HG03135 (cell line): Measurements from ENCODE around the gene TUBB2A.

Source experiments
- ATAC-seq: cut with Tn5 transposase; IDR thresholded peaks from one replicate; pipeline ENCODE4 v1.9.1; 2021; ENCODE audit warnings: mild to moderate bottlenecking, moderate library complexity; ENCODE audit not compliant: unreplicated experiment

TUBB2A gene

DNA sequence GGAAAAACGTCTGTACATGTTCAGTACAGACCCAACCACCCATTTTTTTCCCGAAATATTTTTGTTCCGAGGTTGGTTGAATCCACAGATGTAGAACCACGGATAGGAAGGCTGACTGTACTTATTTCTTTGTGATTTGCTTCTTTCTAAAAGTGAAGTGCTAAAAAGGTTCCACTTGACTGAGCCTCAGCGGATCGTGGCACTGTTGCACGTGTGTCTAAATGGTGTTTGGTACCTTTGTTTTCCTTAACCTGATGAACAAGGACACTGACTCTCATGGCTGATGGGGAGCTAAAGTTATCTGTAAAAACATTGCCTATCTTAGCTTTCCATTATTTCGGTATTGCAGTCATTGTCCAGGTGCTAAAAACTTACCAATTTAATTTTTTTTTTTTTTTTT lies 32.7 kb downstream of the TUBB2A start:
- ATAC-seq: no peak

DNA sequence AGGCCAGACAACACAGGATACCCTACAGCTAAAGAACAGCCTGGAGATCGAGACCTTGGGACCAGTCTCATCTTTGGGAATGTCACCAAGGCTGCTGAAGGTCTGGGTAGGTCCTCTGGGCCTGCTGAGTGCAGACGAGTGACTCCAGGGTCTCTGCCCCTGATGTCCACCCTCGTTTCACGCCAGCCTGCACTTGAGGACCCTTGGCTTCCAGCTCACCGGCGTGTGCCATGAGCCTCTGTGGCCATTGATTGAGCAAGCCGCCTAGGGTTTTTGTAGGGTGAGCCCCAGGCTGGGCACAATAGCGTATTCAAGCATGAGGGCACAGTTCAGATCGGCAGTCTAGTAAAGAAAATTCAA lies 34.5 kb downstream of the TUBB2A start:
- no peak for ATAC-seq

DNA sequence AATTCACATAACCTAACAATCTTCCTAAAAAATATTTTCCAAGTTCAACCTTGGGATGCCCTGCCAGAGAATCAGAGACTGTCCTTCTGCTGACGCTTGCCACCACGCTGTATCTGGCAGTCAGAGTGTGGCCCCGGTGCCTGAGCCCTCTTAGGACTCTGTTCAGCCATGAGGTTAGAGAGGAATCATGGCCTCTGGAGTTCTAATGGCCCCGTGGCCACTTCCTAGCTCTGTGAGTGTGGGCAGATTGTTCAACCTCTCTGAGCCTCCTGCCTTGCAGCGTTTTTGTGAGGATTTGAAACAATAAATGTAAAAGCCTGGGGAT lies 36.6 kb downstream of the TUBB2A start:
- ATAC-seq: no peak

DNA sequence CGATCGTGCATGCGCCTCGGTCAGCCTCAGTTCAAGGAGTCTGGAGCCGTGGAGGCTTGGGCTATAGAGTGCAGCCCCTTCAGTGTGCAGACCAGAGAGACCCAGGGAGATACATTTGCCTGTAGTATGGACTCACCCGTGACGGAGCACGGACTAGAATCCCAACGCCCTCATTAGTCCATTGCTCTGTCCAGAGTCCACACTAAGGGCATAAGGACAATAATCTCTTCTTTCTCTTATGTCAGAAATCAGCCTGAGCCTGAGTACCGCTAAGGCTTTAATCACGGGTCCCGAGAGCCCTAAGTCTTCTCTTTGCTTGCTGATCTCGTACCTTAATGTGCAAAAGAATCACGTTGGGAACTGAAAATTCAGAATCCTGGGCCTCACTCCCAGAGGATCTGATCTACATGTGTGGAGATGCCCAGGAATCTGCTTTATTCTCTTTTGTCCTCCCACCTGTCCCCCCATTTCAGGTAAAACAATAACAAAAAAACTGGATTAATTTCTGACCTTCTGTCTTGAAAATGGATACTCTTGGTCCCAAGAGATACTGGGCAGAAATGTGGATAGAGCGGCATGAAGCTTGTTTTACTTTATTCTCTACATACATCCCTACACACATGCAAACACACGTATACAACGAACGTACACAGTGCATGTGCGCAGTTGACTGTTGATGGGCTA lies 38.2 kb downstream of the TUBB2A start:
- peak; percentile 30 for ATAC-seq

DNA sequence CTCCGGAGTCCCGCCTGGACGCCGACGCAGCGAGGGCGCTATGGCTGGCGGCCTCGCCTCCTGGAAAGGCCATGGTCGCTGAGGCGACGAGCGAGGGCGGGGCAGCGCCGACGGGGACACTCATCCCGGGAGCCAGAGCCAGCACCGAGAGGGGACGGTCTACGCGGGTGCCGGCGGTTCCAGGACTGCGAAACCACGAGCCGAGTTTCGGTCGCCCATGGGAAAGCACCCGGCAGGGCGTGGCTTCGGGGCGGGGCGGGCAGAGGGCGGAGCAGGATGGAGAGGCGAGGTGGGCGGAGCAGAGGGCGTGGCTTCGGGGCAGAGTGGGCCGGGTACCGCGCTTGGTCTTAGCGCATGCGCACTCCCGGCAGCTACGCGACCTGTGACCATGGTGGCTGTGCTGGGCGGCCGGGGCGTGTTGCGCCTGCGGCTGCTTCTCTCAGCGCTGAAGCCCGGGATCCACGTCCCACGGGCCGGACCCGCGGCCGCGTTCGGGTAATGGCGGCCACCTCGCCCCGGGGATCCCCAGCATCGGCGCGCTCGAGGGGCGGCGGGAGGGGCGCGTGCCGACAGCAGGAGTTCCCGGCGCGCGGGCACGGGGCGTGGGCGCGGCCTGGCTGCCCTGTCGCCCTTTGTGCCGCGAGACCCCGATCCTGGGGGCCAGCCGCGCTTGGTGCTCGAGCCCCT lies 38.8 kb downstream of the TUBB2A start, which contains the start of gene BPHL:
BPHL (plus strand) TSS at position 359 of the 687 bp plus-strand sequence; CDS start at position 389, 30 bp downstream.
- ATAC-seq: peak; percentile 91

DNA sequence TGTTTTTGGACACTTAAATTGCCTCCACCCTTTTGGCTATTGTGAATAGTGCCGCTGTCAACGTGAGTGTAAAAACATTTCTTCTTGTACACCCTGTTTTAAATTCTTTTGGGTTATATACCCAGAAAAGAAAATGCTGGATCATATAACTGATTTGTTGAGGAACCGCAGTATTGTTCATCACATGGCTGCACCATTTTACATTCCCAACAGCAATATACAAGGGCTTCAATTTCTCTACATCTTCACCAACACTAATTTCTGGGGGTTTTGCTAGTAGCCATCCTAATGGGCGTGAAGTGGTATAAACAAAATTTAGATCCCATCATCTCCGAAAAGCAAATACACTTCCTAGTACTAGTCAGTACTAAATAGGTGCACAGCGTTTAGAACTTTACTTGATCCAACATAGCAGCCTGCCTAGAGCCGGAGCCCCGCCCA lies 39.4 kb downstream of the TUBB2A start:
- ATAC-seq: no peak

DNA sequence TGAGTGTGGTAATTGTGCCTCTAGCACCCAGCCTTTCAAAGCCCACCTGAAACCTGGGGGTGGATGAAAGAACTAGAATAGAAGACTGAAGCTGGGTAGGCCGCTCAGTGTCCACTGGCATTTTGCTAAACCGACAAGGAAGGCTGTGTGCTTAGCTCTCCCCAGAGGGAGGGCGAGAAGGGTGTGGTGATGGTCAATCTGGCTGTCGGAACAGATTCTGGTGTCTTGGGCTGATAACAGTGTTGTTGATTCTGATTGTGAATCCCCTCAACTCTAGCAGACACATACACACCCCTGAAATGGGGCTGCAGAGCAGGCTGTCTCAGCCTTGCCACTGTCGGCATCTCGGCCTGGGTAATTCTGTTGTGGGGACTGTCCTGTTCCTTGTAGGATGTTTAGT lies 43.0 kb downstream of the TUBB2A start:
- no peak for ATAC-seq

DNA sequence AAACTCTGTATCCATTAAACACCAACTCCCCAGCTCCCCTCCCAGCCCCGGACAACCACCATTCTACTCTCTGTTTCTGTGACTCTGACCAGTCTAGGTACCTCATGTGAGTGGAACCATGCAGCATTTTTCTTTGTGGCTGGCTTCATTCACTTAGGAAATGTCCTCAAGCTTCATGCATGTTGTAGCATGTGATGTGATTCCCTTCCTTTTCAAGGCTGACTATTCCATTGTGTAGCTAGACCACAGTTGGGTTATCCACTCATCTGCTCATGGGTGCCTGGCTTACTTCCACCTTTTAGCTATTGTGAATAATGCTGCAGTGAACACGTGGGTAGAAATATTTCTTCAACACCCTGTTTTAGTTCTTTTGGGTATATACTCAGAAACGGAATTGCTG lies 47.6 kb downstream of the TUBB2A start:
- ATAC-seq: no peak

DNA sequence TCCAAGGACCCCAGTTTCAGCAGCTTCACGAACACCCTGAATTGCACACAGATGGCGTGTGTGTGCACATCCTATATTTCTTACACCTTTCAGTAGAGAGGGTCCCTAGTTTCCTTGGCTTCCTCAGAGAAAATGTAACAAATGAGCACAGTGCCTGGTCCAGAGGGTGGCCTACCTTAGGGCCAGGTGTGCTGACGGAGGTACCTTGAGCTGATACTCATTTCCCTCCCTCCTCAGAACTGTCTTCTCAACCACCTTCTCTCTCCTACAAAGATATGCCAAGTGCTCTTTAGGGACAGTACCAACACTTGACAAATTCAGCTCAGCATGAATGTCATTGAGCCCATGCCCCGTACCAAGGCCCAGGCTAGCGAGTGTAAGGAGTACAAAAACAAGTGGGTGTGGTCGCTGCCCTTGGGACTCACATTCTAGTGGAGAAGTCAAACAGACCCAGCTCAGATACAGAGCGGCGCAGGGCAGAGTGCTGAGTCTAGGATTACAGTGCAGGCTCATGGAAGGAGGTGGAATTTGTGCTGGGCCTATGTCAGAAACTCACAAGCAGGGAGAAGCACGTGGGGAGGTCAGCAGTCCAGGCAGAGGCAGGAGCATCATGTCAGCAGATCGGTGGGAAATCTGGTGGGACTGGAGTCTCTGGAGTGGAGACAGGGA lies 48.5 kb downstream of the TUBB2A start:
- no peak for ATAC-seq
